ENCODE results near the gene CUL4A. TPM values are rescaled to one million over a fixed set of nuclear protein-coding genes. Genes with fewer than 3 reads are reported as not detected.
A peak's percentile ranks its signal among the peaks of the same experiment; 100 is the strongest.

Gene CUL4A
- polyA plus RNA-seq, 1 of the 3 experiments (the other 2 are of a cell fraction): 51.2 TPM

GRCh38 chr13:113304121-113304520 is 94.7 kb downstream of the CUL4A start:
- H3K4me1 ChIP-seq (ENCODE audit: control insufficient read depth in 1 of 2, insufficient read depth in 2 of 2, low read depth in 1 of 2, low read length in 1 of 2): no peaks in the 10 kb centered on the region
- H3K4me2 ChIP-seq: no peak overlapping the region
- peaks cover 99% of the 10 kb centered on the region for H3K79me2 ChIP-seq (ENCODE audit: insufficient read depth)
- no peak for TF ChIP-seq EP300 (IDR thresholded peaks at IDR 0.05; ENCODE audit: borderline replicate concordance in 1 of 2, low read depth in 1 of 2, low read length in 1 of 2)
- no peak for TF ChIP-seq MAX (IDR thresholded peaks at IDR 0.05; ENCODE audit: low read depth)
- TF ChIP-seq YY1 (IDR thresholded peaks at IDR 0.05; ENCODE audit: low read depth): no peak
- no peak for TF ChIP-seq CTCF (IDR thresholded peaks at IDR 0.05)
- ChIA-PET POLR2A (no interaction called here), CTCF (no interaction called here)
- H4K20me1 ChIP-seq (ENCODE audit: insufficient read depth): peaks cover 77% of the 10 kb centered on the region
- no peaks in the 10 kb centered on the region for H3K27me3 ChIP-seq (ENCODE audit: insufficient read depth)
- no peak overlapping the region for H3K27ac ChIP-seq (ENCODE audit: low read depth in 2 of 2, low read length in 1 of 2)
- H3K9me3 ChIP-seq: no peaks in the 10 kb centered on the region
- H3K4me3 ChIP-seq (ENCODE audit: low read depth in 2 of 2, low read length in 1 of 2): no peak overlapping the region
- no peak overlapping the region for H3K9ac ChIP-seq
- H3K9me2 ChIP-seq: no peaks in the 10 kb centered on the region
- H3F3A ChIP-seq (replicated peaks; ENCODE audit: insufficient read depth): peaks cover 8% of the 10 kb centered on the region
- DNase-seq: no peak
- H2AFZ ChIP-seq (ENCODE audit: low read depth): no peak overlapping the region
- 97% methylated on average over 5 of the region's 7 CpGs for WGBS (ENCODE audit: low lambda C conversion rate)
- H3K36me3 ChIP-seq (replicated peaks in 1 of 2; ENCODE audit: control insufficient read depth in 1 of 2, insufficient read depth in 2 of 2, low read length in 1 of 2): peaks cover 0 to 5% of the 10 kb centered on the region in 2 experiments

GRCh38 chr13:113305208-113305607 is 95.8 kb downstream of the CUL4A start:
- CTCF ChIA-PET: no interaction called here
- Histone ChIP-seq H2AFZ (ENCODE audit: low read depth) (no peak overlapping the region), H3K4me2 (peak overlapping the region; percentile 49; the same call in 1 of the 2 replicates), H3K9ac (no peak overlapping the region), H3K27me3 (ENCODE audit: insufficient read depth) (no peaks in the 10 kb centered on the region), H4K20me1 (ENCODE audit: insufficient read depth) (peaks cover 68% of the 10 kb centered on the region), H3K27ac (ENCODE audit: low read depth in 2 of 2, low read length in 1 of 2) (no peak overlapping the region), H3K4me1 (ENCODE audit: control insufficient read depth in 1 of 2, insufficient read depth in 2 of 2, low read depth in 1 of 2, low read length in 1 of 2) (no peaks in the 10 kb centered on the region), H3K36me3 (replicated peaks in 1 of 2; ENCODE audit: control insufficient read depth in 1 of 2, insufficient read depth in 2 of 2, low read length in 1 of 2) (peaks cover 2 to 13% of the 10 kb centered on the region in 2 experiments), H3K79me2 (ENCODE audit: insufficient read depth) (peaks cover 97% of the 10 kb centered on the region), H3F3A (replicated peaks; ENCODE audit: insufficient read depth) (peaks cover 8% of the 10 kb centered on the region), H3K4me3 (ENCODE audit: low read depth in 2 of 2, low read length in 1 of 2) (no peak overlapping the region), H3K9me3 (no peaks in the 10 kb centered on the region), H3K9me2 (no peaks in the 10 kb centered on the region)
- 57% methylated on average over 7 of the region's 7 CpGs for WGBS (ENCODE audit: low lambda C conversion rate)
- DNase-seq: no peak
- no peak for TF ChIP-seq TEAD4 (IDR thresholded peaks at IDR 0.05; ENCODE audit: borderline replicate concordance, insufficient read depth)
- TF ChIP-seq PBX3 (IDR thresholded peaks at IDR 0.05): no peak
- POLR2A ChIA-PET: no interaction called here

GRCh38 chr13:113307491-113307890 is 98.1 kb downstream of the CUL4A start:
- H3K4me2 ChIP-seq: no peak overlapping the region
- no peak overlapping the region for H2AFZ ChIP-seq (ENCODE audit: low read depth)
- no peak overlapping the region for H3K27ac ChIP-seq (ENCODE audit: low read depth in 2 of 2, low read length in 1 of 2)
- H3K9ac ChIP-seq: no peak overlapping the region
- H3K27me3 ChIP-seq (ENCODE audit: insufficient read depth): no peaks in the 10 kb centered on the region
- peaks cover 86% of the 10 kb centered on the region for H3K79me2 ChIP-seq (ENCODE audit: insufficient read depth)
- POLR2A ChIA-PET: no interaction called here
- CTCF ChIA-PET: no interaction called here
- peaks cover 8% of the 10 kb centered on the region for H3F3A ChIP-seq (replicated peaks; ENCODE audit: insufficient read depth)
- H4K20me1 ChIP-seq (ENCODE audit: insufficient read depth): peaks cover 61% of the 10 kb centered on the region
- no peaks in the 10 kb centered on the region for H3K4me1 ChIP-seq (ENCODE audit: control insufficient read depth in 1 of 2, insufficient read depth in 2 of 2, low read depth in 1 of 2, low read length in 1 of 2)
- H3K9me3 ChIP-seq: no peaks in the 10 kb centered on the region
- DNase-seq: no peak
- H3K36me3 ChIP-seq (replicated peaks in 1 of 2; ENCODE audit: control insufficient read depth in 1 of 2, insufficient read depth in 2 of 2, low read length in 1 of 2): peaks cover 19 to 23% of the 10 kb centered on the region in 2 experiments
- H3K9me2 ChIP-seq: no peaks in the 10 kb centered on the region
- no peak overlapping the region for H3K4me3 ChIP-seq (ENCODE audit: low read depth in 2 of 2, low read length in 1 of 2)
- no peak for TF ChIP-seq TAF1 (IDR thresholded peaks at IDR 0.05; ENCODE audit: borderline replicate concordance, low read depth, low read length)
- no peak for TF ChIP-seq POLR2AphosphoS5 (IDR thresholded peaks at IDR 0.05; ENCODE audit: low read depth, low read length)
- no peak for TF ChIP-seq EP300 (IDR thresholded peaks at IDR 0.05; ENCODE audit: borderline replicate concordance in 1 of 2, low read depth in 1 of 2, low read length in 1 of 2)
- no peak for TF ChIP-seq IRF3 (IDR thresholded peaks at IDR 0.05; ENCODE audit: low read depth, low read length)
- no peak for TF ChIP-seq JUND (IDR thresholded peaks at IDR 0.05)
- no peak for TF ChIP-seq TCF12 (IDR thresholded peaks at IDR 0.05)
- no peak for TF ChIP-seq USF2 (IDR thresholded peaks at IDR 0.05; ENCODE audit: borderline replicate concordance, low read depth, low read length)
- TF ChIP-seq GABPA (IDR thresholded peaks at IDR 0.05; ENCODE audit: low read depth): no peak
- no peak for TF ChIP-seq MXI1 (IDR thresholded peaks at IDR 0.05; ENCODE audit: low read depth, low read length)
- TF ChIP-seq NFIC (IDR thresholded peaks at IDR 0.05; ENCODE audit: borderline replicate concordance): no peak
- TF ChIP-seq NRF1 (IDR thresholded peaks at IDR 0.05; ENCODE audit: low read depth, low read length): no peak
- TF ChIP-seq FOSL2 (IDR thresholded peaks at IDR 0.05; ENCODE audit: borderline replicate concordance, low read depth): no peak
- TF ChIP-seq RXRA (IDR thresholded peaks at IDR 0.05; ENCODE audit: borderline replicate concordance, low read depth): no peak
- no peak for TF ChIP-seq YY1 (IDR thresholded peaks at IDR 0.05; ENCODE audit: low read depth)
- TF ChIP-seq FOXM1 (IDR thresholded peaks at IDR 0.05; ENCODE audit: low read depth): no peak
